Keratinocyte (primary cell): Measurements from ENCODE around the gene ZNF365. TPM values are rescaled to one million over a fixed set of nuclear protein-coding genes. Genes with fewer than 3 reads are reported as not detected.

ENCODE experiments used
- DNase-seq: peaks from one replicate; pipeline ENCODE4 v3.0.0-alpha.2; 2011; ENCODE audit warnings: low read depth, missing footprints, low spot score
- FAIRE-seq: peaks from 2 replicates; lab custom pipeline; 2011; peaks lifted over from hg19 to GRCh38; lab: Jason Lieb, UNC
- H2AFZ ChIP-seq: 2 replicates; pipeline ENCODE4 v1.6.0; 2012; ENCODE audit warnings: low read length, control low read depth, inconsistent platforms; ENCODE audit not compliant: control insufficient read depth
- H3K27ac ChIP-seq: 2 replicates; pipeline ENCODE4 v1.5.1; 2011; ENCODE audit warnings: low read length; ENCODE audit not compliant: control insufficient read depth, insufficient read depth
- H3K27me3 ChIP-seq: 3 replicates; pipeline ENCODE4 v1.6.0; 2011; ENCODE audit warnings: low read length; ENCODE audit not compliant: control insufficient read depth, insufficient read depth; ENCODE audit errors: extremely low read depth
- H3K36me3 ChIP-seq, 2 experiments: 2 replicates in 1 of 2; 3 replicates in 1 of 2; pipeline ENCODE4 v1.5.1; 2011; ENCODE audit warnings: low read length in 2 of 2, mild to moderate bottlenecking in 1 of 2; ENCODE audit not compliant: control insufficient read depth in 2 of 2, insufficient read depth in 2 of 2; ENCODE audit errors: extremely low read depth in 1 of 2
- H3K4me1 ChIP-seq: 3 replicates; pipeline ENCODE4 v1.5.1; 2011; ENCODE audit warnings: low read length; ENCODE audit not compliant: control insufficient read depth, insufficient read depth; ENCODE audit errors: extremely low read depth
- H3K4me2 ChIP-seq: 3 replicates; pipeline ENCODE4 v1.6.0; 2011; ENCODE audit warnings: low read depth, low read length; ENCODE audit not compliant: control insufficient read depth, insufficient read depth; ENCODE audit errors: extremely low read depth
- H3K4me3 ChIP-seq, 3 experiments: fragments of 200-600 bp in 1 of 3; sonication (generic) in 1 of 3; 2 replicates in 2 of 3; 3 replicates in 1 of 3; pipeline ENCODE4 v1.5.1; 2011 to 2016; ENCODE audit warnings: low read length in 3 of 3, mild to moderate bottlenecking in 3 of 3, control low read depth in 2 of 3, inconsistent platforms in 1 of 3, low read depth in 1 of 3, mixed read lengths in 1 of 3, mixed run types in 1 of 3, moderate library complexity in 1 of 3; ENCODE audit not compliant: control insufficient read depth in 2 of 3, insufficient read depth in 2 of 3; ENCODE audit errors: extremely low read depth in 1 of 3
- H3K79me2 ChIP-seq: 2 replicates; pipeline ENCODE4 v1.6.0; 2012; ENCODE audit warnings: low read length; ENCODE audit not compliant: control insufficient read depth, insufficient read depth
- H3K9ac ChIP-seq: 3 replicates; pipeline ENCODE4 v1.6.0; 2011; ENCODE audit warnings: low read length; ENCODE audit not compliant: control insufficient read depth, insufficient read depth; ENCODE audit errors: extremely low read depth
- H3K9me1 ChIP-seq: 3 replicates; pipeline ENCODE4 v1.6.0; 2011; ENCODE audit warnings: low read length; ENCODE audit not compliant: control insufficient read depth, insufficient read depth; ENCODE audit errors: extremely low read depth
- H3K9me3 ChIP-seq: 2 replicates; pipeline ENCODE4 v1.5.1; 2012; ENCODE audit warnings: low read depth, low read length; ENCODE audit not compliant: control insufficient read depth
- H4K20me1 ChIP-seq: 3 replicates; pipeline ENCODE4 v1.6.0; 2011; ENCODE audit warnings: low read length; ENCODE audit not compliant: control insufficient read depth, insufficient read depth; ENCODE audit errors: extremely low read depth
- CTCF ChIP-seq, 3 experiments: IDR thresholded peaks in 1 of 3; conservative IDR thresholded peaks in 1 of 3; optimal IDR thresholded peaks in 1 of 3; 2 replicates in 2 of 3; 3 replicates in 1 of 3; pipeline versions ENCODE3 to v1.5.1; 2011; ENCODE audit warnings: low read length in 3 of 3, mild to moderate bottlenecking in 3 of 3, moderate library complexity in 2 of 3, control low read depth in 1 of 3, inconsistent platforms in 1 of 3; ENCODE audit not compliant: insufficient read depth in 2 of 3; ENCODE audit errors: extremely low read depth in 1 of 3
- EZH2 ChIP-seq: IDR thresholded peaks from one replicate; pipeline ENCODE4 v1.6.1; 2012; ENCODE audit warnings: inconsistent platforms, mild to moderate bottlenecking, low read length, moderate library complexity
- dilution Hi-C: fragments of 300-500 bp; cut with MboI; formaldehyde crosslinking; loops from one replicate; pipeline ENCODE4 v1.7.0; 2020; ENCODE audit warnings: low sequenced_read_pairs; ENCODE audit not compliant: extremely low pct_ligation_motif_present
- polyA plus RNA-seq, 5 experiments: library from polyadenylated mRNA; depleted of rRNA in 3 of 5; stranded (reverse) in 3 of 5; stranded (forward) in 1 of 5; unstranded in 1 of 5; fragments of >200 nt; gene quantifications; 1 replicate in 1 of 5; 2 replicates in 3 of 5; 3 replicates in 1 of 5; pipeline versions ENCODE4 v1.2.1 to v1.2.3, GENCODE V29; 2011 to 2012; ENCODE audit warnings: missing spikeins in 2 of 5, low read depth in 1 of 5, low replicate concordance in 1 of 5

The ZNF365 gene
- polyA plus RNA-seq, 1 donor (not counting 4 experiments of a cell fraction or from before 2014, with no cell fraction given): 15.9 TPM

- H3K9ac ChIP-seq: no peak overlapping the region
- H3K27ac ChIP-seq: no peak overlapping the region
- no peaks in the 10 kb centered on the region for H3K27me3 ChIP-seq
- no peak overlapping the region for H3K4me2 ChIP-seq
- H3K4me1 ChIP-seq: peaks cover 24% of the 10 kb centered on the region
- no peaks in the 10 kb centered on the region for H3K36me3 ChIP-seq
- H3K79me2 ChIP-seq: no peaks in the 10 kb centered on the region
- TF ChIP-seq CTCF (optimal IDR thresholded peaks at IDR 0.05 in 1 of 3, IDR thresholded peaks at IDR 0.05 in 1 of 3, conservative IDR thresholded peaks at IDR 0.05 in 1 of 3; ENCODE audit: extremely low read depth in 1 of 3, insufficient read depth in 2 of 3, low read length in 3 of 3): peak in 2 of 3 experiments; percentile 49 to 64
- no peak for TF ChIP-seq EZH2
- no peaks in the 10 kb centered on the region for H4K20me1 ChIP-seq
- H2AFZ ChIP-seq: no peak overlapping the region
- FAIRE-seq (peak; percentile 73), DNase-seq (no peak)
- no peak overlapping the region for H3K4me3 ChIP-seq
- H3K9me1 ChIP-seq: no peaks in the 10 kb centered on the region
- H3K9me3 ChIP-seq: no peaks in the 10 kb centered on the region
- dilution Hi-C loops: no loop called here
Measured at GRCh38 chr10:62437696-62438095, 63.5 kb downstream of the ZNF365 start.

- no peak for TF ChIP-seq EZH2
- no peak for TF ChIP-seq CTCF (optimal IDR thresholded peaks at IDR 0.05 in 1 of 3, IDR thresholded peaks at IDR 0.05 in 1 of 3, conservative IDR thresholded peaks at IDR 0.05 in 1 of 3; ENCODE audit: extremely low read depth in 1 of 3, insufficient read depth in 2 of 3, low read length in 3 of 3)
- Histone ChIP-seq H3K27ac (no peak overlapping the region), H3K9me3 (no peaks in the 10 kb centered on the region), H3K27me3 (no peaks in the 10 kb centered on the region), H3K4me3 (no peak overlapping the region), H3K4me1 (no peaks in the 10 kb centered on the region), H3K9ac (no peak overlapping the region), H3K4me2 (peak overlapping the region; percentile 22), H3K36me3 (no peaks in the 10 kb centered on the region), H3K9me1 (no peaks in the 10 kb centered on the region), H2AFZ (no peak overlapping the region), H3K79me2 (no peaks in the 10 kb centered on the region), H4K20me1 (no peaks in the 10 kb centered on the region)
- DNase-seq (no peak), FAIRE-seq (no peak)
- dilution Hi-C loops: no loop called here
Measured at GRCh38 chr10:62442006-62442405, 67.8 kb downstream of the ZNF365 start.
